ENCODE data around the gene ITK.
A peak's percentile ranks its signal among the peaks of the same experiment; 100 is the strongest.

The ITK gene

GRCh38 chr5:157180374-157181264, at the start of gene ITK:
ITK (plus strand) TSS chr5:157180840; CDS start chr5:157180978, 138 bp downstream.
- Histone ChIP-seq H3K4me2 (ENCODE audit: insufficient read depth, low read length) (peak within 1 kb of the TSS; percentile 68), H3K27me3 (ENCODE audit: insufficient read depth, low read length, poor library complexity) (no peaks in the 10 kb centered on the region), H2AFZ (ENCODE audit: low read depth, low read length) (peak within 1 kb of the TSS; percentile 53), H3K27ac (ENCODE audit: low read length) (peak within 1 kb of the TSS; percentile 97), H3K4me3 (ENCODE audit: low read depth in 1 of 2, low read length in 2 of 2) (peak within 1 kb of the TSS; percentile 68 to 71), H3K9me3 (ENCODE audit: insufficient read depth, low read length, severe bottlenecking) (no peaks in the 10 kb centered on the region), H3K36me3 (ENCODE audit: insufficient read depth, low read length) (peaks cover 25% of the 10 kb centered on the region), H3K4me1 (ENCODE audit: insufficient read depth, low read length) (peaks cover 61% of the 10 kb centered on the region), H4K20me1 (ENCODE audit: insufficient read depth, low read length) (peaks cover 8% of the 10 kb centered on the region; the same call in 1 of the 2 replicates), H3K9ac (ENCODE audit: low read depth, low read length) (peak within 1 kb of the TSS; percentile 73), H3K79me2 (ENCODE audit: insufficient read depth, low read length) (peaks cover 63% of the 10 kb centered on the region)
- ATAC-seq (ENCODE audit: insufficient read depth, low read depth) (peak; percentile 86), DNase-seq (peak; percentile 78)
- TF ChIP-seq EZH2 (IDR thresholded peaks at IDR 0.05; ENCODE audit: borderline replicate concordance, low read depth, low read length, severe bottlenecking) (no peak), CTCF (IDR thresholded peaks at IDR 0.05; ENCODE audit: borderline replicate concordance, extremely low read depth, low read length, poor library complexity, severe bottlenecking) (no peak)

- no peak overlapping the region for H3K4me2 ChIP-seq (ENCODE audit: insufficient read depth, low read length)
- H3K27ac ChIP-seq (ENCODE audit: low read length) = no peak overlapping the region
- H3K27me3 ChIP-seq (ENCODE audit: insufficient read depth, low read length, poor library complexity) = no peaks in the 10 kb centered on the region
- no peaks in the 10 kb centered on the region for H3K9me3 ChIP-seq (ENCODE audit: insufficient read depth, low read length, severe bottlenecking)
- no peak overlapping the region for H2AFZ ChIP-seq (ENCODE audit: low read depth, low read length)
- ATAC-seq (ENCODE audit: insufficient read depth, low read depth) (no peak), DNase-seq (no peak)
- H3K9ac ChIP-seq (ENCODE audit: low read depth, low read length) = no peak overlapping the region
- H4K20me1 ChIP-seq (ENCODE audit: insufficient read depth, low read length) = no peaks in the 10 kb centered on the region
- no peaks in the 10 kb centered on the region for H3K4me1 ChIP-seq (ENCODE audit: insufficient read depth, low read length)
- no peaks in the 10 kb centered on the region for H3K36me3 ChIP-seq (ENCODE audit: insufficient read depth, low read length)
- no peaks in the 10 kb centered on the region for H3K79me2 ChIP-seq (ENCODE audit: insufficient read depth, low read length)
- TF ChIP-seq CTCF (IDR thresholded peaks at IDR 0.05; ENCODE audit: borderline replicate concordance, extremely low read depth, low read length, poor library complexity, severe bottlenecking) (no peak), EZH2 (IDR thresholded peaks at IDR 0.05; ENCODE audit: borderline replicate concordance, low read depth, low read length, severe bottlenecking) (no peak)
- H3K4me3 ChIP-seq (ENCODE audit: low read depth in 1 of 2, low read length in 2 of 2) = no peak overlapping the region
Measured at GRCh38 chr5:157130925-157131324, 49.7 kb upstream of the ITK start.

DNA sequence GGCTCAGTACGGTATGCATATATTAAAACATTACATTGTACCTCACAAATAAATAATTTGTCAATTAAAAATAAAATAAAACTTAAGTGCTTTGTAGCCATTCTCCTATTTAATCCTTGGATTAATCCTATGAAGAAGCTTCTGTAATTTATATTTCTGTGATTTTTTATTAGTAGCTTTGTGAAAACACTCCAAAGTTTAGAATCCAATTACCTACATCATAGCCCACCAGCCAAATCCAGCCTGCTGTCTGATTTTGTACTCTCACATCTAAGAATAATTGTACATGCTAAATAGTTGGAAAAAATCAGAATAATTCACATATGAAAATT, 48.4 kb upstream of the ITK start:
- no peaks in the 10 kb centered on the region for H3K27me3 ChIP-seq (ENCODE audit: insufficient read depth, low read length, poor library complexity)
- ATAC-seq (ENCODE audit: insufficient read depth, low read depth) (no peak), DNase-seq (no peak)
- H4K20me1 ChIP-seq (ENCODE audit: insufficient read depth, low read length) = no peaks in the 10 kb centered on the region
- H3K4me2 ChIP-seq (ENCODE audit: insufficient read depth, low read length) = no peak overlapping the region
- H2AFZ ChIP-seq (ENCODE audit: low read depth, low read length) = no peak overlapping the region
- no peaks in the 10 kb centered on the region for H3K9me3 ChIP-seq (ENCODE audit: insufficient read depth, low read length, severe bottlenecking)
- no peak overlapping the region for H3K9ac ChIP-seq (ENCODE audit: low read depth, low read length)
- no peak overlapping the region for H3K27ac ChIP-seq (ENCODE audit: low read length)
- no peaks in the 10 kb centered on the region for H3K4me1 ChIP-seq (ENCODE audit: insufficient read depth, low read length)
- H3K36me3 ChIP-seq (ENCODE audit: insufficient read depth, low read length) = peaks cover 3% of the 10 kb centered on the region; the same call in 1 of the 2 replicates
- TF ChIP-seq CTCF (IDR thresholded peaks at IDR 0.05; ENCODE audit: borderline replicate concordance, extremely low read depth, low read length, poor library complexity, severe bottlenecking) (no peak), EZH2 (IDR thresholded peaks at IDR 0.05; ENCODE audit: borderline replicate concordance, low read depth, low read length, severe bottlenecking) (no peak)
- no peak overlapping the region for H3K4me3 ChIP-seq (ENCODE audit: low read depth in 1 of 2, low read length in 2 of 2)
- no peaks in the 10 kb centered on the region for H3K79me2 ChIP-seq (ENCODE audit: insufficient read depth, low read length)

All from DND-41 (cell line).